Suppressor macrophage treated with lipopolysaccharide for 4 hours (primary cell): ENCODE results near the gene PBX4.

ENCODE experiments used
- DNase-seq: peaks from one replicate; pipeline ENCODE4 v3.0.0-alpha.2; 2020

PBX4 gene

GRCh38 chr19:19537075-19538048 is 81.1 kb downstream of the PBX4 start:
- no peak for DNase-seq

GRCh38 chr19:19535311-19536191 is 82.9 kb downstream of the PBX4 start:
- no peak for DNase-seq

- DNase-seq, result no peak
Measured at GRCh38 chr19:19534556-19535265, 83.8 kb downstream of the PBX4 start.

DNA sequence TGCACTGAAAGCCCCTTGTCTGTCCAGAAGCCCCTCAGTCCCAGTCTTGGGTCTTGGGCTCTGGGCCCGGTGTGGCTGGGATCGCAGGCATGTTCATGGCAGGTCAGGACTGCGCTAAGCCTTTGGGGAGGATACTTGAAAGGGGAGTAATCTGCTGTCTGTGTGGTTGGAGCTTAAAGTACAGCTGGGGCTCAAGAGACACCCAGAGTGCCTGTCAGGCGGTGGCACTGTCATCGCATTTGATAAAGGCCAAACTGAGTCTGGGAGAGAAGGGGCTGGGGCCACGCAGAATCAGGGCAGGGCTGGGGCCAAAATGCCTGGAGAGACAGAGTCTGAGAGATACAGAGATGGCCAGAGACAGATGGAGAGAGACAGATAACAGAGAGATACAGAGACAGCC is 84.6 kb downstream of the PBX4 start:
- no peak for DNase-seq

DNA sequence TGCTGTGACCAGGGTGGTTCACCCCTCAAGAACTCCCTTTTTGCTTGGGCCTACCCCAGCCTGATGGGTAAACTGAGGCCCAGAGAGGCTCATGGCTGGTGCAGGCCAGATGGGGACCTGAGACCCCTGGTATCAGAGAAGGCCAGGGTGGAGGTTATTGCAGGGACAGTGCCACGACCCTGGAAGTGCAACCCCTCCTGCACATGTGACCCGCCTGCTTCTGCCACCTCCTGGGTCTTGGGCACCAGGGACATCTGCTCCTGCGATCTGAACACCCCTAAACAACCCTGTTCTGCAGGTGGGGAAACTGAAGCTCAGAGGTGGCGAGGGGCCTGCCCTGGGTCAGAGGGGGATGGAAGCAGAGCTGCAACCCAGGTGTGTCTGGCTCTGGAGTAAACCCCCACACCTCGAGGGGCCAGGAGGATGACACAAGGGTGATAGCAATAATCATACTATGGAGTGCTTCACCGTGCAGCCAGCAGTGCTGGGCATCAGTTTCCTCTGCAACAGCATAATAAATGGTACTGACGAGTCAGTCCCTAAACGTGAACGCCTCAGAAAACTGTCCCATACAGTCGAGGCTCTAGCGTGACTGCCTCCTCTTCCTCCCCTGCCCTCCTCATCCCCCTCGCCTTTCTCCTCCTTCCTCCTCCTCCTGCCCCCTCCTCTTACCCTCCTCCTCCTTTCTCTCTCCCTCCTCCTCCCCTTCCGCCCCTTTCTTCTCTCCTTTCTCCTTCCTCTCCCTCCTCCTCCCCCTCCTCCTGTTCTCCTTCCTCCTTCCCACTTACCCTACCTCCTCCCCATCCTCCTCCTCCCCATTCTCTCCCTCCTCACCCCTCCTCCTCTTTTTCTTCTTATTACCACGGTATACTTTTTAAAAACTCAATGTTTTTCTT is 85.4 kb downstream of the PBX4 start:
- DNase-seq, result no peak

DNA sequence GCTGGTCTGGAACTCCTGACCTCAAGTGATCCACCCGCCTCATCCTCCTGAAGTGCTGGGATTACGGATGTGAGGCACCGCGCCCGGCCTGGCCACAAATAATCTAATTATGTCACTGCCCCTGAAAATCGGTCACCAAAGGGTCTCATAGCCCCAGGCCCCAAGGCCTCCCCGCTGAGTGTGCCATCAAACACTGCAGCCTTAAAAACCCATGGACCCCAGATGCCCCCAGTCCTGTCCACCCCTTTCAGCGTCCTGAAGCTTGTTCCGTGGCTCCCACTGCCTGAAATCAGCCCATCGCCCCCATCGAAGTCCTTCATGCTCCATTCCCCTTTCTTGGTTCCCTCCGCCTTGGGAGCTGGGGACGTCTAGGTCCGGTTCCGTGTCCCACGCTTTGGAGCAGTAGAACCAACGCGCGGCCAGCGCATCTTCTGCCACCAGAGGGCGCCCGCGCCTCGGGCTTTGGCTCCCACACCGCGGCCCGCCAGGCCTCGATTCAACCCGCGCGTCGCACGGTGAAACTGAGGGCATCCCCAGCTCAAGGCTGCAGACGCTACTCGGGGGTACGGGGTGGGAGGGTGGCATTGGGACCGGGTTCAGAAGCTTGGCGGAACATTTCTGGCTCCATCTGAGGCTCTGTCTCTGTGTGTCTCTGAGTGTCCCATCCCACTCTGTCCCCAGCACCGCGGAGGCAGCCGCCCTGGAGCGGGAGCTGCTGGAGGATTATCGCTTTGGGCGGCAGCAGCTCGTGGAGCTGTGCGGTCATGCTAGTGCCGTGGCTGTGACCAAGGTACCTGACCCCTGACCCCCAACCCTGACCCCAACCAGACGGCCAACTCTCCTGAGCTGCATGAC is 86.3 kb downstream of the PBX4 start:
- DNase-seq, result peak; percentile 90

DNA sequence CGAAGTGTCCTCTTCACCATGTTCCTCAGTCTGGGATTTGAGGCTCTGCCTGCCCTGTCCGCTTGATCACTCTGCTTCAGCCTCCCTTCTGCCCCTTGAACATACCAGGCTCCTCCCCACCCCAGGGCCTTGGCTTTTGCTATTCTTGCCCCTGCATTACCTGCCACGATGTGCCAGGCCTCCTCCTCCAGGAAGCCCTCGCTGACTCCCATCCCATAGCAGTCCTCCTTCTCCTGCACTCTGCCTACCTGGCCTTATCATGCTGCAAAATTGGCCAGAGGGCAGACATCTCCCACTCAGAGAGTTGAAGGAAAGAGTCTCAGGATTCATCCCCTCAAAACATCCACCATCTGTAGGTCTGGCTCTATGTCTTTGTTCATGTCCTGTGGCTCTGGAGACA is 87.6 kb downstream of the PBX4 start:
- no peak for DNase-seq

GRCh38 chr19:19530423-19530804 is 88.1 kb downstream of the PBX4 start:
- no peak for DNase-seq

DNA sequence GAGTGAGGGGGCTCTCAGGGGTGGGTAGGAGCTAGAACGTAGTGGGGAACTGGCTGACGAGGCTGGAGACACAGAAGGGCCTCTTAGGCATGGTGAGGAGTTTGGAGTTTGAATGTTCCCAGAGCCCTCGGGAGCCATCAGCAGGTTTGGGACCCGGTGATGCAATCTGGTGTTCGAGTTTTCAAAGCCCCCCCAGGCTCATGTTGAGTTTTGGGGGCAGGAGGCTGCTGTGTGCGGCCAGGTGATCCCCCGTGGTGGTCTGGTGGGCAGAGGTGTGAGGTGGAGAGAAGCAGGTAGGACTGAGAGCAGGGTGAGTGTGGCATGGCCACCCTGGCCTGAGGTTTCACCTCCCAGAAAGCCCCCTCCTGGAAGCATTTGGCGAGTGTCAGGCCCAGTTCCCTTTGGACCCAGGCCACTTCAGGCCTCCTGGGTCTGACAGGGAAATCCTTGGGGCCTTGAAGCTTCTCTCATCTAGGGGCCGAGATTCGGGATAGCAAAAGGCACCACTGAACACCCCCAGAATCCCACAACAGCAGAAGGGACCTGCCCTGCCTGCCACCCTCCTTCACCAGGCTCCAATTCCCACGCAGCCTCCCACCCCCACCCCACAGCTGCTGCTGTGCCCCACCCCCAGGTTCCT is 88.6 kb downstream of the PBX4 start:
- DNase-seq, result no peak

- DNase-seq, result no peak
Measured at GRCh38 chr19:19528721-19529490, 89.6 kb downstream of the PBX4 start, which contains the start of gene YJEFN3. Gene YJEFN3 (plus strand): TSS chr19:19528911. CDS start chr19:19528933, 22 bp downstream.

- DNase-seq, result no peak
Measured at GRCh38 chr19:19527674-19528625, 90.5 kb downstream of the PBX4 start.

DNA sequence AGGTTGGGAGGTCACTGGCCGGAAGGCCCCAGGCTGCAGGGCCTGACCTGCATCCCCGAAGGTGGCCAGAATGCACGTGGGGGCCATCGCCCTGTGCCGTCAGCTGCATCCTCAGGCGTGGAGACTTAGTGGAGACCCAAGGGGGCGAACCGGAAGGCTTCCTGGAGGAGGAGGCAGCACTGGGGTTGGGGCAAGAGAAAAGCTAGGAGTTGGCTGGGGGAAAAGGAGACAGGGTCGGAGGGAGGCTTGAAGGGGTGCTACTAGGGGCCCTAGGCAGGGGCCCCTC is 91.2 kb downstream of the PBX4 start:
- no peak for DNase-seq

DNA sequence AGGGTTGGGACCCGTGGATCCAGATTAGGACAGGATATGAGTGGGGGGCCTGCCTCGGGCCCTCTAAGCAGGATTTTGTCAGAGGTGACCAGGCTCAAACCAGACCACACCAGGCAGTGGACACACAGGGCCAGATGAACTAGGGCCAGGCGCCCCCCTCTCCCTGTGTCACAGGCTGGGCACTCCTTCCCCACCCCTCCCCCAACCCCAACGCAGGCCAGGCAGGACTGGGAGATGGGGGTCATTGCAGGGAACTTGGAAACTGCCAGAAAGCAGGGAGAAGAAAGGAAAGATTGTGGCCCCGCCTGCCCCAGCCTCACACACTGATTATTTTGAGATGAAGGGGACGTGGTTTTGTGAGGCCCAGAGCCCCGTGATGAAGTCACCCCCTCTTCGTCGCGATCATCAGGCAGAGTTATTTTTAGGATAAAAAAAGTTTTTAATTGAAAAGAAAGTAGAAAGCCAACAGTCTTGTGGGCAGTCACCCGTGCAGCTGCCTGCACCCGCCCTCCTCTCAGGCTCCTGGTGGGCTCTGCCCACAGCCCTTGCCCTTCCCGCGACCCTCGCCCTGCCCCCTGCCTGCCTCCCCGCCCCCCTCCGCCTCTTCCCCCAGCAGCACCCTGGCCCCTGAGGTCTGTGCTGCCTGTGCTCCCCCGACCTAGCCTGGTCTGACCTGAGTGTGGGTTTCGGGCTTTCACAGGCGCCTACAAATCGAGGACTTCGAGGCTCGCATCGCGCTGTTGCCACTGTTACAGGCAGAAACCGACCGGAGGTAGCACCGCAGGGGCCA is 91.7 kb downstream of the PBX4 start:
- no peak for DNase-seq

DNA sequence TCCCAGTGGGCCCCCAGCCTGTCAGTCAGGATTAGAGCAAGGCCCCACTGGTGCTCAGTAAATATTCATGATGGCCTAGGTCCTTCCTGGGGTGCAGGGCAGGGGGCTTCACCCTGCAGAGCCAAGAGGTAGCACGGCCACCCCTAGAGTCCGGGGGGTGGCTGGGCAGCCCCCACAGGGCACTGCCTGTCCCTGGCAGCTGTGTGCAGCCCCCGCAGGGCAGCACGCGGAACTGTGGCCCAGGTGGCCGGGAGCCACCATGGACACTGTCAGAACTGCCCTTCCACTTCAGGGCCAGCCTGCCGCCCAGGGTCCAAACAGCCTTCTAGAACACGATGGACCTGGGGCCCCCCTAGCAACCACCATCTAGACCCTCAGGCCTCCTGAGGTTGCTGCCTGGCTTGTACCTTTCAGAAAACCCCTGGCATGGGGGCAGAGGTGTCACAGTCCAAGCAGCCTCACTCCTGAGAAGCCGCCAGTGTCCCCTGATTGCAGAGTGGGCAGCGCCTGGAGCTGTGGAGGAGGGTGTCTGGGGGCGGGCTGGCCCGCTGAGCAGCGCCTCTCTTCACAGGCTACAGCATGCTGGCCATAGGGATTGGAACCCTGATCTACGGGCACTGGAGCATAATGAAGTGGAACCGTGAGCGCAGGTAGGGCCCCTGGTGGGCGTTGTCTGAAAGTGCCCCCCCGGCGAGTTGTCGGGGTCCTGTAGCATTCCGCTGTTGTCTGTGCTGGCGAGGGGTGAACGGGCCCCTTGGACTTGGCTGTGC is 92.7 kb downstream of the PBX4 start:
- DNase-seq, result no peak

GRCh38 chr19:19524053-19524452 is 94.4 kb downstream of the PBX4 start:
- no peak for DNase-seq

DNA sequence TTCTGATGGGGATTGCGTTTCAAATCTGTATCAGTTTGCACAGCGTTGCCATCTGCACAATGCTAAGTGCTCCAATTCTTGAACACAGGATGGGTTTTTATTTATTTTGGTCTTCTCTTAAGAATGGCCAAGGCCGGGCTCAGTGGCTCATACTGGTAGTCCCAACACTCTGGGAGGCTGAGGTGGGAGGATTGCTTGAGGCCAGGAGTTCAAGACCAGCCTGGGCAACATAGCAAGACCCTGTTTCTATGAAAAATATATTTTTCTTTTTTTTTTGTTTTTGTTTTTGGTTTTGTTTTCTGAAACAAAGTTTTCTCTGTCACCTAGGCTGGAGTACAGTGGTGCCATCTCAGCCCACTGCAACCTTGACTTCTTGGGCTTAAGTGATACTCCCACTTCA is 95.3 kb downstream of the PBX4 start:
- DNase-seq, result no peak

- no peak for DNase-seq
Measured at GRCh38 chr19:19520989-19521388, 97.5 kb downstream of the PBX4 start.
